ENCODE data around the gene EML5.

The EML5 gene

DNA sequence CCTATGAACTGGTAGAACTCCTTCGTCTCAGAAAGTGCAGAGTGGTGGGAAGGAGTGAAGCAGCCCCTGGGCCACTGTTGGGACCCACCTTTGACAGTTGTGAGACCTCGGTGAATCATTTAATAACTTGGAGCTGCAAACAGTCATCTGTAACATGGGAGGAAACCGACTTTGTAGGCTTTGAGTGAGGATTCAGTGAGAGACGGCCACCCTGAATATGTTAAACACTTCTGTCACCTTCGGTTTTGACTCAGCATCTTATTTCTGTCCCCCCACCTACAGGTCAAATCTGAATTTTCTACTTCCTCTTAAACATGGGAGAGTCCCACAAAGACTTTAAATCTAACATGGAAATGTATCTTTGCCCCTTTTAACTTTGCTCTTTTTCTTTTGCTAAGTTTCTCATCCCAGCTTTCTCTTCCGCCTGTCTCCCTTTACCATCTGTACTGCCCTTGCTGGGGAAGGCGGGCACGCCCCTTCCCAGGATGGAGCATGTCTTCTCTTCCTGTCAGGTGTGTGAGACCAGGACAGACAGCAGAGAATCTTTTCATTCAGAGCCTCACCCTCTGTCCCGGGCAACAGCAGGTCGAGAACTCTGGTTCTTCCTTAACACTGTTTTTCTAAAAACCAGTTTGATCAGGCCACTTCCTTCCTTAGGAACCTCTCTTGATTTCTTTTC is 192.9 kb downstream of the EML5 start:
- TF ChIP-seq, protein P1, sequence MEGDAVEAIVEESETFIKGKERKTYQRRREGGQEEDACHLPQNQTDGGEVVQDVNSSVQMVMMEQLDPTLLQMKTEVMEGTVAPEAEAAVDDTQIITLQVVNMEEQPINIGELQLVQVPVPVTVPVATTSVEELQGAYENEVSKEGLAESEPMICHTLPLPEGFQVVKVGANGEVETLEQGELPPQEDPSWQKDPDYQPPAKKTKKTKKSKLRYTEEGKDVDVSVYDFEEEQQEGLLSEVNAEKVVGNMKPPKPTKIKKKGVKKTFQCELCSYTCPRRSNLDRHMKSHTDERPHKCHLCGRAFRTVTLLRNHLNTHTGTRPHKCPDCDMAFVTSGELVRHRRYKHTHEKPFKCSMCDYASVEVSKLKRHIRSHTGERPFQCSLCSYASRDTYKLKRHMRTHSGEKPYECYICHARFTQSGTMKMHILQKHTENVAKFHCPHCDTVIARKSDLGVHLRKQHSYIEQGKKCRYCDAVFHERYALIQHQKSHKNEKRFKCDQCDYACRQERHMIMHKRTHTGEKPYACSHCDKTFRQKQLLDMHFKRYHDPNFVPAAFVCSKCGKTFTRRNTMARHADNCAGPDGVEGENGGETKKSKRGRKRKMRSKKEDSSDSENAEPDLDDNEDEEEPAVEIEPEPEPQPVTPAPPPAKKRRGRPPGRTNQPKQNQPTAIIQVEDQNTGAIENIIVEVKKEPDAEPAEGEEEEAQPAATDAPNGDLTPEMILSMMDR (IDR thresholded peaks at IDR 0.05; ENCODE audit: insufficient read depth, missing control alignments) = no peak
- no peak for FAIRE-seq
- DNase-seq (ENCODE audit: insufficient read length, low spot score) = no peak

DNA sequence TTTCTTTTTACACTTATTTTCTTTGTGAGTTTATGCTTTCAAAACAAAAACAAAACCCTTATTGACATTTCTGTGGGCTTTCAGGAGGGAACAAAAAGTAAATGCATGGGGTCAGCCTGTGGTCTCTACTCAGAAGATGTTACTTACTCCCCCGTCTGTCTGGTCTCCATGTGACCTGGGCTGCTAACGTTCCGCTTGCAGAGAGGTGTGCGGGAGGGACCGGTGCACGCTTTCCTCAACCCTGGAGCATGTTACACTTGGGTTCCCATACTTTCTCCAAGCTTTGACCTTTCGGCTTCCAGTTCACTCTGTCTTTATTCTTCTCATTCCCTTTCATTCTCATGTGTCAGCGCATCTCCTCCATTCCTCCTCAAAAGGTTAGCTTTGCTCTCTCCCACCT is 193.4 kb downstream of the EML5 start:
- no peak for FAIRE-seq
- DNase-seq (ENCODE audit: insufficient read length, low spot score) = no peak
- TF ChIP-seq, protein P1 (IDR thresholded peaks at IDR 0.05; ENCODE audit: insufficient read depth, missing control alignments) = no peak

DNA sequence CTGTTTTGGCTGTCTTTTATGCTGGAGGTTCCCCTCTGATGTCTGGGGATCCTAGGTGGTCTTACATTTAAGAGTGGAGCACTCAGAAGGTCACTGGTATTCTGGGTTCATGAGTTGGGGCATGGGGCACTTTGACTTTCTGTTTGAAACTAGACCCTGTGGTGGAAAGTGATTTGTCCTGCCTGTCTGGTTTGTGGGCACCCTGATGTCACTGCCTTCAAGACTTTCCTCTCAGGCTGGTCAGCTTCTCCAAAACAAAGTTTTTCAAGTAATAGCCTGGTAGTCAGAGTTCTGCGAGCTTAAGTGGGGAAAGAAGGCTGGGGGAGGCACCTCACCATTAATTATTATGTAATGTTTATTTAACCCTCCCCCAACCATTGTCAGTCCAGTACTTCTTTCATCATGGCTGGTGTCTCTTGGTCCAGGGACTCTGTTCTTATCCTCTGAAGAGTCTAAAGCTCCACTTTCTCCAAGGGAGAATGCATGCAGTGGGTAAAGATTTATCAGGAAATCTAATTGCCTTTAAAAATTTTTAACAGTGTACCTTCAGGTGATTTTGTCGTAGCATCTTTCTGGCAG is 194.6 kb downstream of the EML5 start:
- TF ChIP-seq, protein P1 (IDR thresholded peaks at IDR 0.05; ENCODE audit: insufficient read depth, missing control alignments) = no peak
- no peak for DNase-seq (ENCODE audit: insufficient read length, low spot score)
- FAIRE-seq = no peak

DNA sequence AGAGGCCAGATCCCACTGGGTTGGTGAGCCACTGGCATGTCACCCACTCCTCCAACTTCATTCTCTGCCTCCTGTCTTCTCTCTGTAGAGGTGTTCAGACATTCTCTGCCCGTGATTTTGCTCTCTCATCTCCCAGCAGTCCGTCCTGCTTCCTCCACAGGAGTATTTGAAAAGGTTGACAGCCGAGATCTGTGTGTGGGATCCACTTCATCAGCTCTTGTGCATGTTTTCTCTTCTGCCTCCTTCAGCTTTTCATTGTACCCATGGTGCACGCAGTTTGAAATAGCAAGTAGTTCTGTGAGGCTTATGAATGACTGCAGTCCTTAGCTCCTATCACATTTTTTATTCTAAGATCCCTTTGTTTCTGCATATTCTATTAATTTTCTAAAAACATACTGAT is 195.2 kb downstream of the EML5 start:
- FAIRE-seq (no peak), DNase-seq (ENCODE audit: insufficient read length, low spot score) (no peak)
- TF ChIP-seq, protein P1 (IDR thresholded peaks at IDR 0.05; ENCODE audit: insufficient read depth, missing control alignments) = no peak

DNA sequence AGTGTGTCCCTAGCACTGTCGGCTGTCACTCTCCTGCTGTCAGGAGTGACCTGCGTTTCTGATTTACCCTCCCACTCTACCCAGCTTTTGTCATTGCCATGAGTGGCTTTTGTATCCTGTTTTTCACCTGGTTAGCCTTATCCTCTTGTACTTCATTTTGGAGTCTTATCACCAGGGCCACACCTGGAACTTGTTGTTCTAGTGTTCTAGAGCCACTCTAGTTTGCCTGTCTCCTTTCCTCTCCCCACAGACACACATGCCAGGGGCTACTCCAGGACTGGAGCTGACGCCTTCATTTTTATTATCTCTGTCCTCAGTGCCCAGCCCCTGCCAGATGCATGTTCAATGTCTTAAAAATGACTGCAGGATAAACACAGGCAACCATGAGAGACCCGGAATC is 195.7 kb downstream of the EML5 start:
- FAIRE-seq (no peak), DNase-seq (ENCODE audit: insufficient read length, low spot score) (no peak)
- TF ChIP-seq, protein P1 (IDR thresholded peaks at IDR 0.05; ENCODE audit: insufficient read depth, missing control alignments) = no peak

DNA sequence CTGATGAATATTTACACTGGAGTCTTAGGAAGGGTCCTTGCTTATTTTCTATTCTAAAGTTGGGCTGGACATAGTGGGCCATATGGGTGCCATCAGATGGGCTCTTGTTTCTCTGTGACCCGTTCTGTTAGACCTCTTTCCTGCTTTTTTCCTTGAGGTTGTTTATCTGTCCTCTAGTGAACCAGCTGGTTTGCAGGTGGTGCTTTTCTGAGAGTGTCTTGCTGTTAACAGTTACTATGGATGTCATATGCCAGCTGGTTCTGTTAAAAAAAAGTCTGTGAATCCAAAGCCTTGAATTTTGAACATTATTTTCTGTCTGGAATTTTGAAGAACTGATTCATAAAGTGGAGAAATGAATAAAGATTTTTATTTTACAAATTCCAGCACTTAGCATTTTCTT is 200.7 kb downstream of the EML5 start:
- DNase-seq (ENCODE audit: insufficient read length, low spot score) (no peak), FAIRE-seq (no peak)
- TF ChIP-seq, protein P1 (IDR thresholded peaks at IDR 0.05; ENCODE audit: insufficient read depth, missing control alignments) = no peak

DNA sequence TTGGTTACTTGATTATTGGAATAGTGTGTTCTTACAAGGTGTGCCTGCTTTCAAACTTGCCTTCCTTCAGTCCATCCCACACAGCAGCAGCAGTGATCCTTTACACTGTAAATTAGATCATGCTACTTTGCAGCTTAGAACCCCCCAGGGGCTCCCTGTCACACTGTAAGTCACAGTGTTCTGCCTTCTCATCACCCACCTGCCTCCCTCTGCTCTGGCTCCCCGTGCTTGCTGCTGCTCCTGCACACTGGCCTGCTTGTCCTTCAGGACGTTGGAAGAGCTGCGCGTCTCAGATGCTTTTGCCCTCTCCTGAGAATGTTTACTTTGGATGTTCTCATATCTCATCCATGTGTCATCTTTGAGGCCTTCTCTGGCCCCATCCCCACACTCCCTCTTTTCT is 202.6 kb downstream of the EML5 start:
- no peak for FAIRE-seq
- TF ChIP-seq, protein P1 (IDR thresholded peaks at IDR 0.05; ENCODE audit: insufficient read depth, missing control alignments) = no peak
- DNase-seq (ENCODE audit: insufficient read length, low spot score) = no peak
